K562 (cell line): Measurements from ENCODE around the gene ZDHHC11. TPM values are rescaled to one million over a fixed set of nuclear protein-coding genes. Genes with fewer than 3 reads are reported as not detected.

ENCODE experiments used
- ATAC-seq: fragments of 200-7000 bp; cut with Tn5 transposase; 3 replicates; pipeline ENCODE4 v1.9.1; 2020; ENCODE audit warnings: moderate library complexity
- BruUV-seq: library from RNA; stranded (reverse); fragments of 400-500 nt; replicated peaks from 2 replicates; lab custom pipeline; 2021; lab: Mats Ljungman, UMichigan
- CTCF ChIA-PET: fragments of 300-600 bp; formaldehyde crosslinking; extraction: SDS; loops from one replicate; lab custom pipeline; 2021; ENCODE audit warnings: low intra/inter-chr PET ratio; lab: Yijun Ruan, JAX
- POLR2A ChIA-PET: fragments of 300-600, 350-650 bp; sonication (Branson Sonifier 250); formaldehyde crosslinking; extraction: SDS; loops from one replicate; lab custom pipeline; 2021; ENCODE audit warnings: antibody characterized with exemption, inconsistent platforms; lab: Yijun Ruan, JAX
- DNase-seq, 4 experiments: peaks; one replicate each; pipeline versions ENCODE4 v3.0.0 to v3.0.0-alpha.2; 2011 to 2018; ENCODE audit warnings: low spot score in 3 of 4, mixed read lengths in 3 of 4; ENCODE audit errors: extremely low read depth in 1 of 4
- FAIRE-seq: peaks from 2 replicates; lab custom pipeline; 2011; peaks lifted over from hg19 to GRCh38; lab: Jason Lieb, UNC
- H2AFZ ChIP-seq: 2 replicates; pipeline ENCODE4 v1.6.0; 2011; ENCODE audit warnings: low read depth, low read length, control low read depth, inconsistent platforms
- H3K27ac ChIP-seq: fragments of 200-600 bp; 3 replicates; pipeline ENCODE4 v1.8.0; 2011; ENCODE audit warnings: low read depth, mild to moderate bottlenecking, control low read depth, inconsistent platforms, low read length, moderate library complexity, mixed read lengths; ENCODE audit errors: extremely low read depth
- H3K27me3 ChIP-seq, 2 experiments: fragments of 300-600 bp in 1 of 2; 2 replicates in 1 of 2; 3 replicates in 1 of 2; pipeline versions ENCODE4 v1.6.0 to v1.8.0; 2011; ENCODE audit warnings: inconsistent platforms in 2 of 2, low read length in 2 of 2, mild to moderate bottlenecking in 1 of 2, mixed read lengths in 1 of 2, moderate library complexity in 1 of 2; ENCODE audit not compliant: control insufficient read depth in 2 of 2, insufficient read depth in 2 of 2
- H3K36me3 ChIP-seq: fragments of 300-600 bp; 3 replicates; pipeline ENCODE4 v1.8.0; 2011; ENCODE audit warnings: mild to moderate bottlenecking, low read length, inconsistent platforms; ENCODE audit not compliant: control insufficient read depth, insufficient read depth
- H3K4me1 ChIP-seq, 2 experiments: fragments of 200-600 bp in 1 of 2; replicated peaks in 1 of 2; 2 replicates in 1 of 2; 3 replicates in 1 of 2; pipeline versions ENCODE4 v1.5.1 to v1.8.0; 2011; ENCODE audit warnings: inconsistent platforms in 2 of 2, low read length in 2 of 2, mild to moderate bottlenecking in 1 of 2, mixed read lengths in 1 of 2, moderate library complexity in 1 of 2; ENCODE audit not compliant: control insufficient read depth in 2 of 2, insufficient read depth in 2 of 2
- H3K4me2 ChIP-seq: 2 replicates; pipeline ENCODE4 v1.6.1; 2011; ENCODE audit warnings: low read length, control low read depth, inconsistent platforms, mixed read lengths; ENCODE audit not compliant: insufficient read depth
- H3K4me3 ChIP-seq: fragments of 200-600 bp; sonication (generic), shearing (Covaris generic); 2 replicates; pipeline ENCODE4 v1.5.1; 2016; ENCODE audit warnings: control low read depth, inconsistent platforms
- H3K79me2 ChIP-seq: fragments of 200-600 bp; 3 replicates; pipeline ENCODE4 v1.8.0; 2011; ENCODE audit warnings: low read length, inconsistent platforms; ENCODE audit not compliant: control insufficient read depth, insufficient read depth
- H3K9ac ChIP-seq, 2 experiments: 2 replicates each; pipeline versions ENCODE4 v1.6.0 to v1.6.1; 2011; ENCODE audit warnings: low read depth in 2 of 2, low read length in 2 of 2, control low read depth in 1 of 2, inconsistent platforms in 1 of 2, mild to moderate bottlenecking in 1 of 2, mixed read lengths in 1 of 2; ENCODE audit not compliant: insufficient read depth in 1 of 2
- H3K9me1 ChIP-seq: one replicate; pipeline ENCODE4 v1.6.0; 2011; ENCODE audit warnings: inconsistent platforms, mild to moderate bottlenecking, low read length, moderate library complexity; ENCODE audit not compliant: control insufficient read depth, insufficient read depth
- H3K9me3 ChIP-seq: replicated peaks from 2 replicates; pipeline ENCODE4 v1.5.1; 2011; ENCODE audit warnings: low read depth, low read length, inconsistent platforms; ENCODE audit not compliant: control insufficient read depth, insufficient read depth
- H4K20me1 ChIP-seq: replicated peaks from 2 replicates; pipeline ENCODE4 v1.6.1; 2011; ENCODE audit warnings: low read length, inconsistent platforms, mixed read lengths; ENCODE audit not compliant: control insufficient read depth, insufficient read depth
- CBX1 ChIP-seq: sonication (generic); IDR thresholded peaks from 2 replicates; pipeline ENCODE4 v1.6.1; 2016; ENCODE audit warnings: antibody characterized with exemption, low read depth, mild to moderate bottlenecking
- FOXJ3 ChIP-seq: sonication (generic); formaldehyde crosslinking; IDR thresholded peaks from 2 replicates; pipeline ENCODE4 v1.4.0; 2020; ENCODE audit warnings: mild to moderate bottlenecking, missing genetic modification reagents
- POLR2G ChIP-seq: fragments of 200-400 bp; formaldehyde crosslinking; IDR thresholded peaks from 2 replicates; pipeline ENCODE4 v1.6.1; 2017; ENCODE audit warnings: low read depth, mild to moderate bottlenecking, antibody characterized with exemption, low read length, moderate library complexity
- PURB ChIP-seq: sonication (generic); formaldehyde crosslinking; IDR thresholded peaks from 2 replicates; pipeline ENCODE4 v1.9.0; 2021; ENCODE audit warnings: low read depth, mild to moderate bottlenecking, missing genetic modification reagents
- REST ChIP-seq, 2 experiments: fragments of 450-650 bp; formaldehyde crosslinking in 1 of 2; IDR thresholded peaks; 2 replicates each; pipeline versions ENCODE4 v1.4.0 to v1.6.1; 2014 to 2020; ENCODE audit warnings: mild to moderate bottlenecking in 2 of 2, borderline replicate concordance in 1 of 2, low read depth in 1 of 2
- SPI1 ChIP-seq: IDR thresholded peaks from 2 replicates; pipeline ENCODE4 v1.6.1; 2011; ENCODE audit warnings: low read depth, low read length, control low read depth, borderline replicate concordance
- ZNF263 ChIP-seq: sonication (generic); formaldehyde crosslinking; IDR thresholded peaks from 2 replicates; pipeline ENCODE4 v1.8.0; 2022; ENCODE audit warnings: mild to moderate bottlenecking, missing genetic modification reagents, borderline replicate concordance
- WGBS: fragments of 100-300 bp; shearing (Covaris generic); methylation state at CpG from one replicate; pipeline ENCODE4 v1.1.6; 2016; ENCODE audit warnings: low coverage, mixed read lengths; ENCODE audit not compliant: insufficient coverage; ENCODE audit errors: missing lambda C conversion rate; 5-methylcytosine and 5-hydroxymethylcytosine counted together
- in situ Hi-C: fragments of 300-500 bp; cut with MboI; formaldehyde crosslinking; loops from 4 replicates; pipeline ENCODE4 v1.15.0; 2018; ENCODE audit warnings: inconsistent platforms, mixed read lengths
- intact Hi-C: fragments of 100-400 bp; cut with micrococcal nuclease; formaldehyde crosslinking; loops from 2 replicates; pipeline ENCODE4 v1.14.2; 2022
- polyA plus RNA-seq, 8 experiments: library from polyadenylated mRNA; depleted of rRNA in 4 of 8; stranded (reverse) in 5 of 8; unstranded in 3 of 8; fragments of >200 nt; fragmentation: Nextera tagmentation in 2 of 8; fragmentation: Illumina TruSeq in 1 of 8; extraction: Ambion mirVana in 2 of 8; extraction: Trizol in 1 of 8; gene quantifications; 2 replicates each; pipeline versions ENCODE4 v1.2.1 to v1.2.3, GENCODE V29; 2011 to 2014; ENCODE audit warnings: inconsistent platforms in 1 of 8, missing spikeins in 1 of 8
- total RNA-seq, 7 experiments: library from RNA; depleted of rRNA in 6 of 7; stranded (reverse); fragments of >200 nt in 6 of 7; fragmentation: Illumina TruSeq in 2 of 7; extraction: Trizol in 2 of 7; gene quantifications; 2 replicates each; pipeline versions ENCODE4 v1.2.1 to v1.2.3, GENCODE V29; 2011 to 2021; ENCODE audit warnings: low replicate concordance in 1 of 7

ZDHHC11 gene
- total and polyA plus RNA-seq, 9 of the 15 experiments (the other 6 are each of a cell fraction or from before 2014, with no cell fraction given), result 0.07 to 2.3 (median 0.52) TPM

GRCh38 chr5:883475-884181 is 32.8 kb upstream of the ZDHHC11 start:
- H3K79me2 ChIP-seq, result peaks cover 73% of the 10 kb centered on the region
- H3K4me1 ChIP-seq, result peaks cover 0 to 26% of the 10 kb centered on the region in 2 experiments; a peak in 1 of 5 replicates
- ChIA-PET CTCF (no interaction called here), POLR2A (interaction anchor here (0.6 kb wide), 1 partner anchor 13 kb away, joined by 3 read pairs; no protein-coding TSS in a partner anchor)
- intact Hi-C loops (no loop called here), in situ Hi-C loops (no loop called here)
- no peak overlapping the region for H3K27ac ChIP-seq
- DNase-seq, result no peak
- no peak overlapping the region for H3K4me2 ChIP-seq
- no peaks in the 10 kb centered on the region for H3K27me3 ChIP-seq
- H3K36me3 ChIP-seq, result peaks cover 83% of the 10 kb centered on the region
- H3K9me1 ChIP-seq, result no peaks in the 10 kb centered on the region
- no peak overlapping the region for H3K9ac ChIP-seq
- H2AFZ ChIP-seq, result no peak overlapping the region
- TF ChIP-seq ZNF263 (CRISPR knock-in tag) (peak; percentile 31; the same call in 1 of the 2 replicates), CBX1 (no peak), POLR2G (peak; percentile 45), PURB (no peak), SPI1 (no peak), REST (IDR thresholded peaks at IDR 0.05; ENCODE audit: borderline replicate concordance) (no peak), REST (CRISPR knock-in tag; IDR thresholded peaks at IDR 0.05; ENCODE audit: low read depth) (no peak), FOXJ3 (no peak)
- ATAC-seq, result no peak
- H3K9me3 ChIP-seq, result no peaks in the 10 kb centered on the region
- 94% methylated on average over 20 of the region's 29 CpGs for WGBS
- no peak overlapping the region for H3K4me3 ChIP-seq
- peaks cover 16% of the 10 kb centered on the region; the same call in 1 of the 2 replicates for H4K20me1 ChIP-seq
- no TSS peak for BruUV-seq
- FAIRE-seq, result no peak
